GM21528 (cell line): ENCODE results near the gene LIPI.
"Not testable (repeated sequence)": the region's sequence is repeated elsewhere in the genome, so short reads cannot be mapped to it uniquely, and the experiment has no call there.

Source experiments
- ATAC-seq: cut with Tn5 transposase; IDR thresholded peaks from one replicate; pipeline ENCODE4 v1.9.1; 2021; ENCODE audit warnings: mild to moderate bottlenecking, moderate library complexity; ENCODE audit not compliant: unreplicated experiment, low FRiP score

Gene LIPI

DNA sequence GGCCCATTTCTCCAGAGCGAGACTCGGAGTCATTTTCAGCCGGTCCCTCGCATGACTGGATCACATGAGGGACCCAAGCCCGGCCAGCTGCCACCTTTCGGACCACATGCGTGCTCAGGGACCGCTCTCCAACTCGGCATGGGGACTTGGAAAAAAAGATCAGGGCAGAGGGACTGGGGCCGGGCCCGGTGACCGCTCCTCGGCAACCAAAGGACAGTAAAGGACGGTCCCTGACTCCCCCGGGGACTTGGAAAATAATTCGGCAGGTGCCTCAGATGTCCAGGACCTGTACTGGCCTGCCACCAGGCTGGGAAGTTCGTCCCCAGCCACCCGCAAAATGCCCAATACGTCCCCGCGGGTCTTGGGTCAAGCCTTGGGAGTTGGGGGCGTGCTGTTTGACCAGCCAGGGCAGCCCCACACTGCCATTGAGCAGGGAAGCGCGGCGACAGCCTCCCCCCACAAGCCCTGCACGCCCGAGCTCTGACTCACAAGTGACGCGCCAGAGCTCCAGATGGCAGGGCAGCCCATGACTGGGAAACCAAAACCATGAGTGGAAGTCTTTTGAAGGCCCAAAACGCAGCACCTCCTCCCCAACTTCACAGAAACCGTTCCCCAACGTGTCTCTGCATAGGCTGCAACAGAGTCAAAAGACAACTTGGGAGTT lies 134.5 kb downstream of the LIPI start:
- ATAC-seq, result no peak

DNA sequence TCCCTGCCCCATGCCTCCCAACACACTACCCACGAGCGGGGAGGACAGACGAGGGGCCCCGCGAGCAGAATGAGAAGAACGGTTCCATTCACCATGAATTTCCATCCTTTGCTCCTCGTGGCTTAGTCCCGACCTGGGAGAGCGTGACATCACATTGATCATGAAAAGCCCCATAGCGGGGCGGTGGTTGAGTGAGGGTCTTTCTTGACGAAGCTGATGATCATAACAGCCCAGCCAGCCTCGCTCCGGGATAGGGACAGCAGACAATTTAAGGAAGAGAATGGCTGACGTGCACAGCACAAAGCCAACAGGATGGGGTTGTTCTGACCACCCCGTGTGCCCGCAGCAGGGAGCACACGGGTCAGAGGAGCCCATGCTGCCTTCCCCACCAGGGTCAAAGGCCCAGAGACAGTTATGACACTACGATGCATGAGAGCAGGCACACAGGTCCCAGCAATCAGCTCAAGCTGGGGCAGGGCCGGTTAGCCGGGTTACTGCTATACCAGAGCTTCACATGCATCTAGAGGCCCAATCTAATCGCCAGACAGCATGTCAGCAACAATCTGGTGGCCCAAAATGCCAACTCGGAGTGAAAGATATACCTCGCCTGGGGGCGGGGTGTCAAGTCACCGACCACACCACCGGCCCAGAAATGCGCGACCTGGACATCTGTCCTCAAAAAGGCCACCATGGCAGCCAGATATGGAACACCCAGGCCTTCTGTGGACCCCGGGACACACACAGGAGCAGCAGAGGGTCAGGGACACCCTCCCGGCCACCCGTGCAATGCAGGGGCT lies 135.2 kb downstream of the LIPI start:
- ATAC-seq, result no peak

DNA sequence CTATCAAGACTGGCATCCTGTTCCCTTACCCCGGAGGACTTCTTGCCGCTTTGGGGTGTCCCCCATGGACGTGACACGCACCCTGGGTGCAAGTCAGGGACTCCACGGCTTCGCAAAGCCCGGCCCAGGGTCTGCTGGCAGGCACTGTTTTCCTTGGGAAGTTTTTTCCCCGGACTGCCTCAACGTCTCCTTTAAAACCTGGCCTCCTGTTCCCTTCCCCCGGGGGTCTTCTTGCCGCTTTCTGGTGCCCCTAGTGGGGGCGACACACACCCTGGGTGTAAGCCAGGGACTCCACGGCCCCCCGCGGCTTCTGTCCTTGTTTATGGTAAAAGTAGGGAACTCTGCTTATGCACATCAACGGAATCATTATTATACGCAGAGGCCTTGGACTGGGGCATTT lies 136.6 kb downstream of the LIPI start:
- ATAC-seq, result no peak

DNA sequence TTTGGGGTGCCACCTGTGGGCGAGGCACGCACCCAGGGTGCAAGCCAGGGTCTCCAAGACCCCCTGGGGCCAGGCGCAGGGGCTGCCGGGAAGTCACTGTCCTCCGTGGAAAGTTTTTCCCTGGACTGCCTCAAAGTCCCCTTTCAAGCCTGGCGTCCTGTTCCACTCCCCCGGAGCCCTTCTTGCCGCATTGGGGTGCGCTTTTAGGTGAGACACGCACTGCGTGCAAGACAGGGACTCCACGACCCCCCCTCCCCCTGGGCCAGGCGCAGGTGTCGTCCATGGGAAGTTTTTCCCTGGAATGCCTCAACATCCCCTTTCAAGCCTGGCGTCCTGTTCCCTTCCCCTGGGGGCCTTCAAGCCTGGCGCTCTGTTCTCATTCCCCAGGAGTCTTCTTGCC lies 137.1 kb downstream of the LIPI start:
- ATAC-seq, result no peak

DNA sequence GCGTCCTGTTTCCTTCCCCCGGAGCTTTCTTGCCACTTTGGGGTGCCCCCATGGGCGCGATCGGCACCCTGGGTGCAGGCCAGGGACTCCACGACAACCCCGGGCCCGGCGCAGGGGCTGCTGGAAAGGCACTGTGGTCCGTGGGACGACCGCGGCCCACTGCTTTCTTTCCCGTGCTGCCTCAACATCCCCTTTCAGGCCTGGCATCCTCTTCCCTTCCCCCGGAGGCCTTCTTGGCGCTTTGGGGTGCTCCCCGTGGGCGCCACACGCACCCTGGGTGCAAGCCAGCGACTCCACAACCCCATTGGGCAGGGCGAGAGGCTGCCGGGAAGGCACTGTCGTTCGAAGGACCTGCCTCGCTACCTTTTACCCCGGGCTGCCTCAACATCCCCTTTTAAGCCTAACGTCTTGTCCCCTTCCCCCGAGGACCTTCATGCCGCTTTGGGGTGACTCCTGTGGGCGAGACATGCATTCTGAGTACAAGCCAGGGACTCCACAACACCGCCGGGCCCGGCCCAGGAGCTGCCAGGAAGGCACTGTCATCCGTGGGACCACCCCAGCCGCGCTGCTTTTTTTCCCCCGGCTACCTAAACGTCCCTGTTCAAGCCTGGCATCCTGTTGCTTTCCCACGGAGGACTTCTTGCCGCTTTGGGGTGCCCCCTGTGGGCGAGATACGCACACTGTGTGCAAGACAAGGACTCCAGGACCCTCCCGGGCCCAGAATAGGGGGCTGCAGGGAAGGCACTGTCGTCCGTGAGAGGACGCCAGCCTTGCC lies 137.8 kb downstream of the LIPI start:
- no peak for ATAC-seq

DNA sequence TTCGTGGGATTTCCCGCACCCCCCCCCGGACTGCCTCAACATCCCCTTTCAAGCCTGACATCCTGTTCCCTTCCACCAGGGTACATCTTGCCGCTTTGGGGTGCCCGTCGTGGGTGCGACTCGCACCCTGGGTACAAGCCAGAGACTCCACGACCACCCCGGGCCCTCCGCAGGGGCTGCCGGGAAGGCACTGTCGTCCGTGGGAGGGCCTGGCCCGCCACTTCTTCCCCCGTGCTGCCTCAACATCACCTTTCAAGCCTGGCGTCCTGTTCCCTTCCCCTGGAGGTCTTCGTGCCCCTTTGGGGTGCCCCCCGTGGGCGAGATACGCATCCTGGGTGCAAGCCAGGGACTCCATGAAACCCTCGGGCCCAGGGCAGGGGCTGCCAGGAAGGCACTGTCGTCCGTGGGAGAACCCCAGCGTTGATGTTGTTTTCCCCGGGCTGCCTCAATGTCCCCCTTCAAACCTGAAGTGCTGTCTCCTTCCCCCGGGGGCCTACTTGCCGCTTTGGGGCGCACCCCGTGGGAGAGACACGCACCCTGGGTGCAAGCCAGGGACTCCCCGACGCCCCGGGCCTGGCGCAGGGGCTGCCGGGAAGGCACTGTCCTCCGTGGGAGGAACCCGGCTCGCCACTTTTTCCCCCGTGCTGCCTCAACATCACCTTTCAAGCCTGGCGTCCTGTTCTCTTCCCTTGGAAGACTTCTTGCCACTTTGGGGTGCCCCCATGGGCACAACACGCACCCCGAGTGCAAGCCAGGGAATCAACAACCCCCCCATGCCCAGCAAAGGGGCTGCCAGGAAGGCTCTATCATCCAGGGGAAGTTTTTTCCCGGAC lies 138.6 kb downstream of the LIPI start:
- no peak for ATAC-seq

DNA sequence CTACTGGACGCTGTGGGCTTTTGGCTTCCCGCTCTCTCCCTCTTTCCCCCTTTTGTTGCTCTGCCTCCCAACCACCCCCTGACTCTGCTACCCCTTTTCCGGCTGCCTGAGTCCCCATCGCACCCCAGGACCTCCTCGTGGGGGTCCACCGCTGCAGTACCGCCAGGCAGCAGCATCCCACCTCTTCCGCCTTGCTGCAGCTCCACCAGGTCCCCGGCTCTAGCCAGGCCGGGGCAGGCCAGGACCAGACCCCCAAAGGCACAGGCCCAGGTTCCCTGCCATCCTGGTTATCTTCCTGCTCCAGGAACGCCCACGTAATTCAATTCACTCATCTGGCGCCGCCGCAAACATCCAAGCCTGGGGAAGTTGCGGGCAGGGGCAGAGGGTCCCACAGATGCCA lies 139.8 kb downstream of the LIPI start:
- ATAC-seq, result no peak

DNA sequence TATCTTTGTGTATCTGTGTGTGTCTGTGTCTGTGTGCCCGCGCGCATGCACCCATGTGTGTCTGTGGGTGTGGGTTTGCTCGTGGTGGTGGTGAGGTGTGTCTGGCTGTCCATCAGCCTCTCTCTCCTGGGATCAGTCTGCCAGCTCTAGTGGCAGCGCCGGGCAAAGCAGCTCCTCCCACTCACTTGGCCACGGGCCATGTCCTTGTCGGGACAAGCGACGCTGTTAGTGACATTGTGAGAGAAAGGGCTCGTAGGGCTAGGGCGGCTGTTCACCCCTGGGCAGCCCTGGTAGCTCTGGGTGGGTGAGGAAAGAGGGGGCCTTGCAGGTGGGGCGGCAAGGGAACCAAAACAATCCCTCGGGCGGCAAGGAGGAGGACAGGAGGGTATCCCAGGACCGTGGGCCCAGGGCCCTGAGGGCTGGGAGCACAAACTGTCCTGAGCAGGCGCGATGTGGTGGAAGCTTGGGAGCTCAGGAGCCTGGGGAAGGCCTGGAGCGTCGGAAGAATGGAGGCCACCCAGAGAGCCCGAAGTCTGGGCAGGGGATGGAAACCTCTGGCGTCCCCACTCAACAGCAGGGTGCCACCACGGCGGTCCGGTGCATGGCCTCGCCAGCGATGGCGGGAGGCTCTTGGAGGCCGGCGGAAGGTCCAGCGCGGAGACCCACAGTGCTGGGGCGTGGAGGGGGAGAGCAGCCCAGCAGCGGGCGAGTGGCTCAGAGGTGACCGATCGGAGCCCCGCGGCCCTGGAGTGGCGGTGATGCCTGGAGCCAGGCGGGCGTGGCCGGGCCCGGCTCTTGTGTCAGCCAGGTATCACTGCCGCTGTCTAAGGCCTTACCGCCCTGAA lies 140.5 kb downstream of the LIPI start:
- no peak for ATAC-seq

DNA sequence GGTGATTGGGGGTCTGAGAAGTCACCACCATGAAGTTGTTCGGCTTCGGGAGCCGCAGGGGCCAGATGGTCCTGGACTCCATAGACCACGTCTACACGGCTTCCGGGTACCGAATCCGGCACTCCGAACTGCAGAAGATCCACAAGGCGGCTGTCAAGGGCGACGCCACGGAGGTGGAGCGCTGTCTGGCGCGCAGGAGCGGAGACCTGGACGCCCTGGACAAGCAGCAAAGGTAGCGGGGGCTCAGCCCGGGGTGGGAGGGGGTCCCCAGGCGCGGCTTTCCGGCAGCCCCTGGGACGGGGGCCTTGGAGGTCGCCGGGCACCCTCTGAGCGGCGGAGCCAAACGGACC lies 146.5 kb downstream of the LIPI start:
- ATAC-seq, result no peak

DNA sequence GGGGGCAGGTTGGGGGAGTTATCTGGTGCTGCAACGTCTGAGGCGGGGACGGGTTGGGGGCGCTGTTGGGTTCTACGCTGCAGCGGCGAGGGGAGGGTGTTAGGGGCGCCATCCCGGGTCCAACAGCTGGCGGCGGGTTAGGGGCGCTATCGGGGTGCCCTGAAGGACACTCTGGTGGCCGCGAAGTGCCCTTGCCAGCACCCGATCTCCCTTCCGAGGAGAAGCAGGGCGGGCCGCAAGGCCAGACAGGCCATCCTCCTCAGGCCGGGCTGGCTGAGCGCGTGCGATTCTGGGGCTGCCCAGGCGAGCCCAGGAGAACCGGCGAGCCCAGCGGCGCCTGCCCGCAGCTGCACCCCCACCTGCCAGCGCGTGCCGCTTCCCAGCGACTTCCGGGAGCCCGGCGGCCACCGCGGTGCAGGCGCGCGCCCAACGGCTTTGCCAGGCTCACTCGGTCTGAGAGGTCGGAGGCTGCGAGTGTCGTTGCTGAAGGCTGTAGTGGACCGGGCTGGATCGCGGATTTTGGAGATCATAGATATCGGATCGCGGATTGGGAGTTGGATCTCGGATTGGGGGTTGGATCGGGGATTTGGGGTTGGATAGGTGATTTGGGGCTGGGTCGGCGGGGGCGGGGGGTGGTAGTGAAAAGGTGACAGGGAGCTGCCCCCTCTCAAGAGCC lies 147.0 kb downstream of the LIPI start:
- ATAC-seq, result not testable (repeated sequence)

DNA sequence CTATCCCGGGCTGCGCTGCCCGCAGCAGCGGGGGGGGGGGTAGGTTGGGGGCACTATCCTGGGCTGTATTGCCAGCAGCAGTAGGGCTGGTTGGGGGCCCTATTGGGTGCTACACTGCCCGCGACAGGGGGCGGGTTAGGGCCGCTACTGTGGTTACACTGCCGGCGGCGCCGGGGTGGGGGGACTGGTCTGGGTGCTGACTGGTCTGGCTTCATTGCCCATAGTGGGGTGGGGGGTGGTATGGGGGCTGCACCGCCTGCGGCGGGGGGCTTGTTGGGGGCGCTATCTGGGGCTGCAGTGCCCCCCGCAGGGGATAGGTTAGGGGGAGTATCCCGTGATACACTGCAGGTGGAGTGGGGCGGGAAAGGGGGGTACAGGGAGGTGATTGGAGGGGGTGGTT lies 148.1 kb downstream of the LIPI start:
- not testable (repeated sequence) for ATAC-seq

DNA sequence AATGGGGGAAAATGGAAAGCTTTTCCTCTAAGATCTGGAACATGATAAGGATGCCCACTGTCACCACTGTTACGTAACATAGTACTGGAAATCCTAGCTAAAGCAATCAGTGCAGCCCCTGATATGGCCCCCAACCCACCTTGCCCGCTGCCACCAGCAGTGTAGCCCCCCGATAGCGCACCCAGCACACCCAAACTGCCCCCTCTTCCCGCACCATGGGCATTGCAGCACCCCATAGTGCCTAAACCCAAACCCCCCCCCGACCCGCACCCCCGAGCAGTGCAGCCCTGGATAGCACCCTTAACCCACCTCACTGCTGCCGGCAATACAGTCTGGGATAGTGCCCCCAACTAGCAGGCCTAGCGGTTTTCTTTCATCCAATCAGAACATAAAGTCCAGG lies 148.9 kb downstream of the LIPI start:
- ATAC-seq, result not testable (repeated sequence)

DNA sequence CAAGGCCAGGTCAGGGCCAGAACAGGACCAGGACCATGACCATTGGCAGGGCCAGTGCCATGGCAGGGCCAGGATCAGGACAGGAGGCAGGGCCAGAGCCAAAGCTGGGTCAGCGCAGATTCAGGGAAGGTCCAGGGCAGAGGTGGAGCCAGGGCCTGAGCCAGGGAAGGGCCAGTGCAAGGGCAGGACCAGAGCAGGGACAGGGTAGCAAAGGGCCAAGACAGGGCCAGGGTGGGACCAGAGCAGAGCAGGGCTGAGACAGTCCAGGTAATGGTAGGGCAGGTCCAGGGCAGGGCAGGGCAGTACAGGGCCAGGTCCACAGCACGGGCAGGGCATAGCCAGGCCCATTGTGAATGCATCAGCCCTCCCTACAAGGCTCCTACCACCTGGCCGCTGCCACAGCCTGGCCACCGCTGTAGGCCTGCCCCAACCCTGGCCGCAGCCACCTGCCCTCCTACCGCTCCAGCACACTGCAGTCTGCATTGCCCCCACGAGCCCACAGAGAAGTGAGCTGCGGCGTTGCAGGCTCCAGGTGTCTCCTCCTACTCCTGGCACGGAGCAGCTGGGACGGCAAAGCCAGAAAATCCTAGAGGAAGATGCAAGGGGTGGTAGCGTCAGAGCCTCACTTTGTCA lies 151.6 kb downstream of the LIPI start:
- not testable (repeated sequence) for ATAC-seq
